ENCODE measurements around the gene ATP13A3.
A peak's percentile ranks its signal among the peaks of the same experiment; 100 is the strongest.

GRCh38 chr3:194486540-194487288 lies at the start of gene ATP13A3:
- TF ChIP-seq EP300 (IDR thresholded peaks at IDR 0.05) (peak in 1 of 4 donors; percentile 36), POLR2A (IDR thresholded peaks at IDR 0.05) (peak; percentile 48 to 63)
